Eye (tissue), 1 donor: ENCODE results near the gene LRP5.

Source experiments
- DNase-seq: peaks from one replicate; pipeline ENCODE4 v3.0.0-alpha.2; 2015

LRP5 gene

DNA sequence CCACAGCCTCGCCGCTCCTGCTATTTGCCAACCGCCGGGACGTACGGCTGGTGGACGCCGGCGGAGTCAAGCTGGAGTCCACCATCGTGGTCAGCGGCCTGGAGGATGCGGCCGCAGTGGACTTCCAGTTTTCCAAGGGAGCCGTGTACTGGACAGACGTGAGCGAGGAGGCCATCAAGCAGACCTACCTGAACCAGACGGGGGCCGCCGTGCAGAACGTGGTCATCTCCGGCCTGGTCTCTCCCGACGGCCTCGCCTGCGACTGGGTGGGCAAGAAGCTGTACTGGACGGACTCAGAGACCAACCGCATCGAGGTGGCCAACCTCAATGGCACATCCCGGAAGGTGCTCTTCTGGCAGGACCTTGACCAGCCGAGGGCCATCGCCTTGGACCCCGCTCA is 35.5 kb downstream of the LRP5 start:
- DNase-seq: no peak

DNA sequence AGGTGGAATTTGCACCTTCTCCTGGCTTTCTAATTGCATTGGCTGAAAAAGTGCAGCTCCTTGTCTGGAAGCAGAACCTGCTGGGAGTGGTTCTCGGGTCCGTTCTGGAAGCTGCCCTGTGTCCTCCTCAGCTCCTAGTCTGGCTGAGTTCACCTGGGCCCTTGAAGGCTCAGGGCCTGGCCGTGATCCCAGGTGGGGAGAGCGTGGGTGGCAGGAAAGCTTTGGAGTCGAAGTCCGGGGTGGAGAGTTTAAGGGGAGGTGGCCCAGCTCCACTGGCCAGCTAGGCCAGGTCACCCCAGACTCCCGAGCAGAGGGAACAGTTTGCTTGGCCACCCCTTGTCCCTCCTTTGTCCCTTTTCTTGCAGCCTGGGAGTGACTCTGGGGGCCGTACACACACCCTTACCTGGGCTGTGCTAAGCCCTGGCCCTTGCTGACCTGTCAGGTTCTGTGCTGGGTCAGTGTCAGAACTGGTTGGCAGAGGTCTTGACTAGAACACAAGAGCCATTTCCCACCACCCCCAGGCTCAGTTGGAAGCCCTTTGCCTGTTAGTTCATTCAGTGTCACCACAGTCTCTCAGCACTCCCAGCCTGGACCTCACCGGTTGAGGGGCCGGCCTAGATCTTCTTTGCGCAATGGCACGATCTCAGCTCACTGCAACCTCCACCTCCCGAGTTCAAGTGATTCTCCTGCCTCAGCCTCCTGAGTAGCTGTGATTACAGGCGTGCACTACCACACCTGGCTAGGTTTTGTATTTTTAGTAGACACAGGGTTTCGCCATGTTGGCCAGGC is 37.3 kb downstream of the LRP5 start:
- DNase-seq: no peak

DNA sequence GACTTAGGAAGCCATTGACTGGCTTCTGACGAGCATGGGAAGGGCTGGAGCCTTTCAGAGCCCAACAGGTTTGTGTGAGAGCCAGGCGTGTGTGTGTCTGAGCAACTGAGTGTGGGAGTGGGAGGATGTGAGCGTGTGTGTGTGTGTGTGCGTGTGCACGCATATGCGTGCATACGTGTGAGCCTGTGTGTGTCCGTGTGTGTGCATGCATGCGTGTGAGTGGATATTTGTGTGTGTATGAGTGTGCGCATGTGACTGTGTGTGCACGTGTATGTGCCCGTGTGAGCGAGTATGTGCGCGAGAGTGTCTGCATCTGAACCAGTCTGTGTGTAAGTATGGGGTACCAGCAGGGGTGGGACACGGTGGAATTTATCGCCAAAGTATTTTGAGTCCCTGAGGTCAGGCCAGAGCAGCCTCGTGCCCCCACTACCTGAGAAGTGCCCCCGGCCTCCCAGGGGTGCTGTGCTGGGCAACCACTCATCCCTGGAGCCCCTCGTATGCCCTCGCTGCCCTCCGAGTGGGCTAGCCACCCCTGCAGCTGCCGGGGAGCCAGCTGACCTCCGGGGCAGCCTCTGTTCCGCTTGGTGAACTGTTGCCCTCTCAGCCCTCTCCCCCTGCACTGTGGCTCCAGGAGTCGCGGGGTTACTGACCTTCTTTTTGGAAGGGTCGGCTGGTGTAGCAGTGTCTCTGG is 38.5 kb downstream of the LRP5 start:
- no peak for DNase-seq

DNA sequence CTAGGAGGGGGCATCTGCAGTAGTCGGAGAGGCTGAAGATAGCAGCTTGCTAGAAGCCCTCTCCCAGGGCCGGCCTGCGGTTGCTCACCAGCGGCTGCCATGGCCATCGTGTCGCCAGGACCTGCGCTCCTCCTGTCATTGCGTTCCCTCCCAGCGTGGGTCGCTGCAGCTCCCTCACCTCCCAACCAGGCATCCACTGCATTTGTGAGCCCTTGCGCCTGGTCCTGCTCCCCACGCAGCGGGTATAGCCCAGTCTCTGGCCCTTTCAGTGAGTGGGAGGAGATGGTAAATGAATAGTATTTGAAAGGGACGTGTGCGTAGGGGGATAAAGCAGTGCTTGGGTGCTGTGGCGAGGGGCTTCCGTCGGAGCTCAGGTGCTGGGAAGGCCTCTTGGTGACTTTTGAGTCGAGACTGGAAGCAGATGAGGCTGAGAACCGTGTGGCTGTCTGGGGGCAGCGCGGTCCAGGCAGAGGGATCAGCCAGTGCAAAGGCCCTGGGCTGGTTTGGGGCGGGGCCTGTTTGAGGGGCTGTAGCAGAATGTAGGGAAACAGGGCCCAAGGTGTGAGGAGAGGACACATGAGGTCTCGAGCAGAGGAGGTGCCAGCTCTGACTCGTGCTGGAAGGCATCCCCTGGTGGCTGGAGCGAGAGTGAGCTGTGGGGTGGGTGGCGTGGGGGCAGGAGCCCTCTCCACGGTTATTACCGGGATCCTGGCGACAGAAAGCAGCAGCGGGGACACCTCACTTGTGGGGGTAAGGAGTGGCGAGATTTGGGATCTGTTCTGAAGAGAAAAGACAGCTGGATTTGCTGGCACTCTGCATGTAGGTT is 39.3 kb downstream of the LRP5 start:
- no peak for DNase-seq

DNA sequence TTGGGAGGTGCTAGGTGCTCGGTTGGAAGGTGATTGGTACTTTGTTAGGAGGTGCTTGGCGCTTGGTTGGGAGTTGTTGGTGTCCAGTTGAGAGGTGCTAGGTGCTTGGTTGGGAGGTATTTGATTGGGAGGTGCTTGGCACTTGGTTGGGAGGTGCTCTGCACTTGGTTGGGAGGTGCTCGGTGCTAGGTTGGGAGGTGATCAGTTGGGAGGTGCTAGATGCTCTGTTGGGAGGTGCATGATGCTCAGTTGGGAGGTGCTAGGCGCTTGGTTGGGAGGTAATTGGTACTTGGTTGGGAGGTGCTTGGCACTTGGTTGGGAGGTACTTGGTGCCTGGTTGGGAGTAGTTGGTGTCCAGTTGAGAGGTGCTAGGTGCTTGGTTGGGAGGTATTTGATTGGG is 40.2 kb downstream of the LRP5 start:
- peak; percentile 37 for DNase-seq

DNA sequence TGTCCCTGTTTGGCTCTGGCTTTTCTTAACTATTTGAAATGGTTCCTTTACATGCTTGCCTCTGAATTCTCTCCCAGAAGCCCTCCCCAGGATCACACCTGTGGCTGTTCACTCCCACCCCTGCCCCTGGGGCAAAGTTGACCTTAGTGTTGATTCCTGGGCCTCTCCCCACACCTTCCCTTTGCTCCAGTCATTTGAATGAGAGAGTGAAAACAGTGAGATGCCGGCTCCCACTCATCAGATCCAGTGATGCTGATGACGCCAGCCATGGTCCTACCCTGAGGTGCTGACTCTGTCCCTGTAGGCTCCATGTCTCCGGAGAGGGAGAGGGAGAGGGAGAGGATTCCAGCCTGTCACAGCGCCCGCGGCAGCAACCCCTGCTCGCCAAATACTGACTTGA is 40.7 kb downstream of the LRP5 start:
- DNase-seq: no peak

DNA sequence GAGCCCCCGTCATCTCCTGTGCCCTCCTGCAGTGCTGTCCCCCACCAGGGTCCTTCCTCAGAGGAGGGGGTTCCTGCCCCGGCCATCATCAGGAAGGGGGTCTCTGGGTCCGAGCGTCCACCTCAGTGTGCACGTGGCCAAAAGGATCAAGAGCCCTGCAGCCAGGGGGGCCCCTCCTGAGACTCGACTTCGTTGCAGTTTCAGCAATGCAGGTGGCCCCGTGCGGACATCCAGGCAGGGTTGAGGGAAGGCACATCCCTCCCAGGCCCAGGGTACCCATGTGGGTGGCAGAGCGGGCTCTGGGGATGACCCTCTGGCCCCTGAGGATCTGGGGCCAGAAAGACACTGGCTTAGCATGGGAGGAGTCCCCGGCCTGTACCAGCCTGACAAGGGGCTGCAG is 41.3 kb downstream of the LRP5 start:
- no peak for DNase-seq

DNA sequence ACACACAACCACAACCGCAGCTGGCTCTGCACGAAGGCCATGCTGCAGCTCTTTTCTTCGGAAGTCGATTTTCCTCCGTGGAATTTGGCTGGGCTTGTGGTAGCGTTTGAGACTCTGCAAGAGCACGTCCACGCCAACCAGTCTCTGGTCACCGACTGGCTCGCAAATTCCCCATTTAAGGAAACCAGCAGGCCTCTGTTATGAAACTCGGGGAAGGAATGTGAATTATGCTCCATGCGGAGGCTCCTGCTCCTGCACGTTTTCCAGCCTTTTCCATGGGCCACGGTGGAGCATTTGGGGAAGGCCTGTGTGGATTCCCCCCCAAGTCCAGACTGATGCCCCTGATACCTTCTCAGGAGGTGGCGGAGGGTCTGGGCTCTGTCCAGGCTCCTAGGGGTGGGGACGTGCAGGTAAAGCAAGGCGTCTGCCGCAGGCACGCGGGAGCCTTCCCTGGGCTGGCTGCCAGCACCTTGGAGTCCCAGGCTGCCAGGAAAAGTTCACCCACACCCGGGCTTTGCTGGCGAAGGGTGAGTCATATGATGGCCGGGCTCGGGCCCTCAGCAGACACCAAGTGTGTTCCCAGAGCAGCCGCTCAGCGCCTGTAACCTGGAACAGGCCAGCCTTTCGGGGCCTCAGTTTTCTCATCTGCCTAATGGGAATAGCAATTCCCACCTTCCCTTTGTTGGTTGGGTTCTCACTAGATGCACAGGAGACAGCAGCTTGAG is 41.9 kb downstream of the LRP5 start:
- peak; percentile 49 for DNase-seq

DNA sequence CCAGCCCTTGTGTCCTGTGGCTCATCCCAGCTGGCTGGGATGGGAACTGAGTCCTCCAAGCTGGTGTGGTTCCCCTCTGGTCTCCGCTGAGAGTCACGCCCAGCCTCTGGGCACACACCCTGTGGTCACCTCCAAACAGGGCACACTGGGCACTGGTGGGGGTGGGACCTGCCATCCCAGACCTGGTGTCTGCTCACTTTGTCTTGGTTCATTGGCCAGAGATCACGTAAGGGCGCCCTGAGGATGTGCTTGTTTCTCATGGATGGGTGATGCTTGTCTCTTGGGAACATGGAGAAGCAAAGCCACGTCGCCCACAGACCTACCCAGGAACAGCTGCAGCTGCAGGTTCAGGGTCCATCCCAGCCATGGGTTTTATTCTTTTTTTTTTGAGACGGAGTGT is 43.1 kb downstream of the LRP5 start:
- no peak for DNase-seq

DNA sequence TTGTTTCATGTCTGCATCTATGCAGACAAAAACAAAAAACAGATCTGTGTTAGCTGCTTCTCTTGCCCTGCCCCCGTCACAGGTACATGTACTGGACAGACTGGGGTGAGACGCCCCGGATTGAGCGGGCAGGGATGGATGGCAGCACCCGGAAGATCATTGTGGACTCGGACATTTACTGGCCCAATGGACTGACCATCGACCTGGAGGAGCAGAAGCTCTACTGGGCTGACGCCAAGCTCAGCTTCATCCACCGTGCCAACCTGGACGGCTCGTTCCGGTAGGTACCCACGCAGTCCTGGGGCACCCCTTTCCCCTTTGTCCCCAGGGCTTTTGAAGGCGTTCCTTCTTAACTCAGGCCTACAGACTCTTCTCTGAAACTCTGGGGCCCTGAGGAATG is 45.2 kb downstream of the LRP5 start:
- DNase-seq: no peak

DNA sequence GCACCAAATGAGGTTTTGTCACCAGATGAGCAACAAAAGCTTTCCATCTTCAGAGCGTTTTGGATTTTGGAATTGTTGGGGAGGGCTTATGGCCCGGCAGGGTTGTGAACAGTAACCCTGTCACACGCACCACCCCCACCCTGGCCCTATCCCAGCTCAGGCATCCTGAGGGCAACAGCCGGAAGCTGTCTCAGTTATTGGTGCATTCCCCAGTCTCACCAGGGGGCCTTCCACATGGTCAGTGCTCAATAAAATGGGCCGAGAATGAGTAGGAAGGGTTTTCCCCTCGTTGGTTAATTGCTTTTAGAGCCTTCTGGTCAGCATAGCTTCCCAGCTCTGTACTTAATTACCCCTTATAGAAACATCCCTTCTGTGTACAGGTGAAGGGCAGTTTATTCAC is 46.0 kb downstream of the LRP5 start:
- no peak for DNase-seq

DNA sequence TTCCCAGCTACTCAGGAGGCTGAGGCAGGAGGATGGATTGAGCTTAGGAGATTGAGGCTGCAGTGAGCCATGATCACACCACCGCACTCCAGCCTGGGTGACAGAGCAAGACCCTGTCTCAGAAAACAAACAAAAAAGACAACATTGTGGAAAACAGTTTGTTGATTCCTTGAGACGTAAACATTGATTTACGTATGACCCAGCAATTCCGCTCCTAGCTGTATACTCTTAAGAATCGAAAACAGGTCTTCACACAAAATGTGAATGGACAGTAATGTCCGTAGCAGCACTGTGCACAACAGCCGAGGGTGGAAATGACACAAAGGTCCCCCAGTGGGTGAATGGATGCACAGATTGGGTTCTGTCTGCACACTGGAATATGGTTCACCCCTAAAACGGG is 49.3 kb downstream of the LRP5 start:
- no peak for DNase-seq

DNA sequence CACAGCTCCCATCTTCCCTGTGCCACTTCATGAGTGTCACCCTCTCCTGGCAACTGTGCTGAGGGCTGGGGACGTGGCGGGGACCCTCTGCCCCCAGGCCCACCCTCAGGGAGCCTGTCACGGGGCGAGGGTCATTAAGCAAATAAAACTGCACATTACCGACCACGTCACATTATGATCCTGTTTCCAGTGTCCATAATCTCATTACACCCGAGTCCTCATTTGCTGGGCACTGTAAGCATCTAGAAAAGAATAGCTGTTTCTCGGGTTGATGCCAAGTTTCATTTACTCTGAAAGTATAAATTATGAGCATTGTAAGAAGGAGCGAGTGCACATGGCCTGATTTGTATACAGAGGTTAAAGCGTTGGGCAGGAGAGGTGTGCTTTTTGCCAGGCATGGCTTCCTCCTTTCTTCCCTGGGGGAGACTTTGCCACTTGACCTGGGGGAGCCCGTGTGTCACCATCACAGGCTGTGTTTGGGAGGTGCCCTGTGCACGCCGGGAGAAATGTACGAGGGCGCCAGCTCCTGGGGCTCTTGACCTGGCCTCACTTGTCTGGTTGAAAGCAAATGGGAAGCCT is 50.5 kb downstream of the LRP5 start:
- DNase-seq: no peak

DNA sequence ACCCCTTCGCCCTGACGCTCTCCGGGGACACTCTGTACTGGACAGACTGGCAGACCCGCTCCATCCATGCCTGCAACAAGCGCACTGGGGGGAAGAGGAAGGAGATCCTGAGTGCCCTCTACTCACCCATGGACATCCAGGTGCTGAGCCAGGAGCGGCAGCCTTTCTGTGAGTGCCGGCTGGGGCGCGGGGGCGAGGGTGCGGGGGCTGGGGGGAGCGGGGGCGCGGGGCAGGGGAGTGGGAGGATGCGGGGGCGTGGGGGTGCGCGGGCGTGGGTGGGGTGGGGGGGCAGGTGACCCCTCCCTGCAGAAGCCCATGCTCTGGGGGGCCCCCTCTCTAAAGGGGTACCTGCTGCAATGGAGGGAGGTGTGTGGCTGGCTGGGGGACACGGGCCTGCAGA is 51.4 kb downstream of the LRP5 start:
- no peak for DNase-seq

DNA sequence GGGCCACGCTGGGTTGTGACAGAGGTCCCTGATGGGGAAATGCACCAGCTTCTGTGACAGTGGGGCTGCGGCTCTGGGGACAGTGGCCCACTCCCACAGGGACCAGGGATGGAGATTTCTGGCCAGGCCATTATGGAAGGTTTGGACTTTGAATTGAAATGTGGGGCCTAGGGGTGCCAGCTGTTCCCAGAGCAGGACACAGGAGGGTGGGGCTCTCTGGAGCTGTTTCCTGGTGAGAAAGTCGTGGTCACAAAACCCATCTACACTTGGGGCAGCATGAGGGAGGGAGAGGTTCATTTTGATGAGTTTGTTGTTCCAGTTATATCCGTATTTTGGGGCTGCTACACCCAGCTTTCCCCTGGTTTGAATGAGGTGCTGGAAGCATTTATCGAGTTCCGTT is 52.2 kb downstream of the LRP5 start:
- no peak for DNase-seq

DNA sequence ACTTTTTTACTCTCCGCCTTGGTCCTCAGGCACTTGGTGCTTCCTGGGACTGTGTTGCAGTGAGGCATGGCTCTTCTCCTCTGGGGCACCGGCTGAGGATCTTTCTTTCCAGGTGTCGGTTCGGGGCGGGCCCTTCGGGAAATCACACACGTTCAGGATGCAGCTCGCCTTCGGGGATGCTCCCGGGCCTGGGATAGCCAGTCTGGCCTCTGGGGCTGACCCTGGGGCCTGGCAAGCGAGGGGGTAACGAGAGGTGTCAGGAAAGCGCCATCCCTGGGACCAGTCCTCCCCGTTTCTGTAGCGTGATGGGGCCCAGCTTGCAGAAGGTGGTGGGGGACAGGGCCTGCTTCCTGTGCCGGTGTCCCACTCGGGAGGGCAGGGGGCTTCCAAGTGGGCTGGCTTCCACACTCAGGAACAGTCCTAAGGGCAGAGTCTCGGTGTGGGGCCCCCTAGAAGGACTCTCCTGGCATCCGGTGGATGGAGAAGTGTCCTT is 53.6 kb downstream of the LRP5 start:
- DNase-seq: no peak

DNA sequence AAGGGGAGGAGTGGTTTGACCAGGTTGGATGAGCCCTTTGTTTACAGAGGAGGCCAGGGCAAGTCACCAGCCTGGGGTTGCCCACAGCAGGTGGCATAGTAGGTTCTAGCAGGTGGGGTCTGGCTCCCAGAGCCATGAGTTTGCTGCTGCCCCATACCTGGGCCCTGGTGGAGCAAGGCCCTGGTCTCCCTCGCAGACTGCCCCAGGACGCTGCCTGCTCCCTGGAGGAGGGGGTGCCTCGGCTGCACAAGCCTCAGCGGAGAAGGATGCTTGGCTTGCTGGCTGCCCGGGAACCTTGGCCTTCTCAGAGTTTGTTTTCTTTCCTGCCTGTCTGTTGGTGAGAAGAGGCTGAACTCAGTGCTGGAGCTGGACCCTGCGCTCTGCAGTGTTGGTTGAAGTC is 54.9 kb downstream of the LRP5 start:
- no peak for DNase-seq

DNA sequence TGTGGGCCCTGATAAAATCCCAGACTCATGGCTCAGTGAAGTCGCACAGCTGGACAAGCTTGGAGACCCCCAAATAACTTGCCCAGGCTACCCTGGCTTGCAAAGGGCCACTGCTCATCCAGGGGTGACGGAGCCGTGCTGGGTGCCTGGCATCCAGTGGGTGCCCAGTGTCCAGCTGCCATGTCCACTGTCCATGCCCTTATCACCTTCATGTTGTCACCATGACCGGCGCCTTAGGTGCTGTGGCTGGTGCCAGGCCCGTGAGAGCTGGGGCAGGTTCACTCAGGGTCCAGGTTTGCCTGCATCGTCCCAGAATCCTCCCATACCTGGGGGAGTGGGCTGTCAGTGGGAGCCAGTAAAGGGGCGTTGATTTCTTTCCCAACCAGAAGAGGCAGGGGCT is 57.4 kb downstream of the LRP5 start:
- no peak for DNase-seq

DNA sequence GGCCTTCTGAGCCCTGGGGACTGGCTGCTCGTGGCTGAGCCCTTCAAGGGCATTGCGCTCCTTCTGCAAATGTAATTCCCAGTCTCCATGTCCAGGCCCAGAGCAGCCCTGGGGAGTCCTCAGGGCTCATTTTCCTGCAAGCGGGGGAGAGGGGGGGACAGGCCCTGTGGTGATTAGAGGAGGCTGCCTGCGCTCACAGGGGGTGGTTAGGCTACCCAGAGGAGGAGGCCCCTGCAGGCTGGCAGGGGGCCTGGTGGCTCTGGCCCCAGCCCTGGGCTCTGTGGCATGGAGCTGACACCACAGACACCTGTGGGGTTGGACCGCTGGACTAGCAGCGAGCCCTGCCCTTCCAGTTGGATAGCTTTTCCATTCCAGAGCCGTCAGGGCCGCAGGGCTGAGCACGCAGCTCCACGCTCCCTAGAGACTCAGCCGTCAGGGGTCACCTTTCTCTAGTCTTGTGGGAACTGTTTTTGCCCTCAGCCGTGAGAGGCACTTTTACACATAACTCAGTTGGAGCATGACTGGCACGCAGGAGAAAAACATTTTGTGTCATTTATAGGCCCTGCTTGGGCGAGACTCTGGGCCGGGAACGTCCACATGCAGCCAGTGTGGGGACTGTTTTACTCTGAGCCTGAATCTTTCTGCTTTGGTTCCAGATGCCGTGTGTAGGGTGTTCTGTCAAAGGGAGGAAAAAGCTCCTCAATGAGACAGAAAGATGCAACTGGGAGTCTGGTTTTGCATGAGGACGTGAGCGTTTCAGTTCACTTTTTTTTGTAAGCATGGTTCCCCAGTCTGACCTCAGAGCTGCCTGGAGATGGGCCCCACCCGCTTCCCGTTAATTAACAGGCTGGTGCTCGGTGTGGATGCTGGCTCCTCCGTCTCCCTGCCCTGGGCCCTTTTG is 58.1 kb downstream of the LRP5 start:
- peak; percentile 84 for DNase-seq

DNA sequence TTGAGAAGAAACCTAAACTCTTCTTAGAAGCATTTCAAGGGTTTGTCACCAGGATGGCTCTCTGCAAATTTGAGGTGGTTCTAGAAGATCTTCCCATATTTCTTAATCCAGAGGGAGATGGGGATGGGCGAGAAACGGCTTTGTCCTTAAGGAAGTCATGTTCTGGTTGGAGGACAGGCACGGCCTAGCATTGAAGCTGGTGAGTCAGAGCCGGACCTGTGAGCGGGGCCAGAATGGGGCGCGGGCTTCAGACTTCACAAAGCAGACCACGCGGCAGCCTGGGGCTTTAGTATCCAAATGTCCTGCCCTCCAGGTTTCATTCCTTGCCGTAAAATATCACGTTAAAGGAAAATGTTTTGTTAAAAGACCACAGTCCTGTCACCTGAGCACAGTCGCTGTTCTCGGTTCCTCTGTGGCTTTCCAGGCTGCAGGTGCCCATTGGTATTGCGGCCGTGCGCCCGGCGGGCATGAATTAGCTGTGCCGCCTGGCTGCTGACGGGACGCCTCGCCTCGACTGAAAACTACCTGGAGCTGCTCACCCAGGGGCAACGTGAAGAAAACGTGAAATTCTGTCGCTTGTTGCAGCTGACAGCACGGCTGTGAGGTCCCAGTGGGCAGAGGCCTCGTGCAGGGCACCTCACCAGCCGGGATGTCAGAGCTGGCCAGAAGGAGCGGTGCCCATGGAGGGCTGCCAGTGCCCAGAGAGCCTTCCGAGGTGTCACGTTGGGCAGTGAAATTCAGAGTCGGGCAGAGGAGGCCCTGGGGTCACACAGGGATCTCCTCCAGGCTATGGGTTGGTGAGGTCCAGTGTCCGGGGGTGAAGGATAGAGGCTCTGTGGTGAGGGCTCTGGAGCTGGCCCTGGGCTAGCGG is 59.0 kb downstream of the LRP5 start:
- no peak for DNase-seq
